Muscle of back (tissue), 11 donors: Measurements from ENCODE around the gene NISCH. TPM values are rescaled to one million over a fixed set of nuclear protein-coding genes. Genes with fewer than 3 reads are reported as not detected.

ENCODE experiments used
- DNase-seq, 3 donors: peaks; one replicate each; pipeline versions ENCODE4 v3.0.0 to v3.0.0-alpha.2; 2013
- polyA plus RNA-seq, 10 donors: library from polyadenylated mRNA; unstranded; fragments of 120-200 nt; gene quantifications; one replicate each; pipeline ENCODE4 v1.2.1, GENCODE V29; 2013; ENCODE audit not compliant: insufficient read length in 10 of 10

Gene NISCH
- polyA plus RNA-seq, 10 donors = 54.2 to 96.6 (median 64.4) TPM

- DNase-seq = no peak
Measured at GRCh38 chr3:52512105-52512504, 56.7 kb downstream of the NISCH start.

DNA sequence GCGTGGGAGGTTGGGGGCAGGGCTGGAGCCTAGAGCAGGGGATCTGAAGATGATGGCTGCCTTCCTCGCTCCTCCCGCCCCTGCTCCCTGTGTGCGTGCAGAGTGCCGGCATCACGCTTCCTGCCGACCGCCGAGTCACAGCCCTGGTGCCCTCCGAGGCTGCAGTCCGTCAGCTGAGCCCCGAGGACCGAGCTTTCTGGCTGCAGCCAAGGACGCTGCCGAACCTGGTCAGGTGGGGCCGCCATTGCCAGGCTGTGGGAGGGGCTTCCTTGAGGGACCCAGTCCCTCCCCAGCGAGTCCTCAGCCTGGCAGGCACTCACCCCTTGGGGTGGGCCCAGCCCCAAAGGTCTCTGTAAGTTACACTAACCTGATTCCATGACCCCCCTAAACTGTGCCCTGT is 57.3 kb downstream of the NISCH start:
- DNase-seq = no peak

DNA sequence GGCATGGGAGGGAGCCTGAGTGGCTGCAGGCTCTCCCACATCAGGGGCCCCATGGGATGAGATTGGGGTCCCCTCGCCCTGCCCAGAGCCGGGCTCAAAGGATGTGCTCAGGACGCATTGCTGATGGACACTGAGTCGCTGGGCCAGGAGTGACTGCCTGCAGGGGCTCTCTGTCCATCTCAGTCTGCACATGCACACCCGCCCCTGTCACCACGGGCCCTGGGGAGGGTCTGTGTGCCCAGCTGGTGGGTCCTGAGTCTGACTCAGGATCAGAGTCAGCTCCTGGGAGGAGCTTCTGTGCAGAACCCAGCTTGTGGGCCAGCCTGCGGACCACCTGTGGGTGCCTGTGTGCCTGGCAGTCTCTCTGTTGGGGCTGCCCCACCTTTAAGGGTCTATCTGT is 57.9 kb downstream of the NISCH start:
- DNase-seq = no peak

DNA sequence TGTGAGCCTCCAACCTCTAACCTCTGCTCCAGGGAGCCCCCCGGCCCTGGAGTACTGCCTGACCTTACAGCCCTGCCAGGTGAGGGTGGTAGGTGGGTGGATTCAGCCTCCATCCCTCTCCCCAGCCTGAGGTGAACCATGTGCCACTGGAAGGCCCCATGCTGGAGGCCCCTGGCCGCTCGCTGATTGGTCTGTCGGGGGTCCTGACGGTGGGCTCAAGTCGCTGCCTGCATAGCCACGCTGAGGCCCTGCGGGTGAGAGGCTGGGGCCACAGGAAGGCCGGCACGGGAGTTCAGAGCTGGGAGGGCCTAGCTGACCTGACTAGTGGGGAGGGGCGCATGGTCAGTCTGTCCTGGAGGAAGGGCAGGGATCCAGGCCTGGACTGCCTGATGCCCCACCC is 59.2 kb downstream of the NISCH start:
- DNase-seq = no peak

DNA sequence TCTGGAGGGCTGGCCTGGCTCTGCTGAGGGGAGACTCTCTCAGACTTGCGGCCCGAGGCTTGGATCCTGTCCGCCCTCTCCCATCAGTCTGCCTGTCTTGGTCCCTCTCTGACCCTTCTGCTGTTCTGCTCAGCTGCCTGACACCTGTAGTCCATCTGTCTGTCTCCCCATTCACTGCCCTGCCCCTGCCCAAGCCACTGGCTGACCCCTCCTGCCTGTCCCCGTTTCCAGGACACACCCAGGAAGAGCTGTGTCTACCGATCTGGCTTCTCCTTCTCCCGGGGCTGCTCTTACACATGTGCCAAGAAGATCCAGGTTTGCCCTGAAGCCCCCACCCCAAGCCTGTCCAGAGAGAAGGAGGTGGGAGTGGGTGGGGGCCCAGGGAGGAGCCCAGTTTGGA is 59.8 kb downstream of the NISCH start:
- no peak for DNase-seq

GRCh38 chr3:52516509-52517195 is 61.2 kb downstream of the NISCH start:
- no peak for DNase-seq

- no peak for DNase-seq
Measured at GRCh38 chr3:52517796-52518722, 62.7 kb downstream of the NISCH start.

DNA sequence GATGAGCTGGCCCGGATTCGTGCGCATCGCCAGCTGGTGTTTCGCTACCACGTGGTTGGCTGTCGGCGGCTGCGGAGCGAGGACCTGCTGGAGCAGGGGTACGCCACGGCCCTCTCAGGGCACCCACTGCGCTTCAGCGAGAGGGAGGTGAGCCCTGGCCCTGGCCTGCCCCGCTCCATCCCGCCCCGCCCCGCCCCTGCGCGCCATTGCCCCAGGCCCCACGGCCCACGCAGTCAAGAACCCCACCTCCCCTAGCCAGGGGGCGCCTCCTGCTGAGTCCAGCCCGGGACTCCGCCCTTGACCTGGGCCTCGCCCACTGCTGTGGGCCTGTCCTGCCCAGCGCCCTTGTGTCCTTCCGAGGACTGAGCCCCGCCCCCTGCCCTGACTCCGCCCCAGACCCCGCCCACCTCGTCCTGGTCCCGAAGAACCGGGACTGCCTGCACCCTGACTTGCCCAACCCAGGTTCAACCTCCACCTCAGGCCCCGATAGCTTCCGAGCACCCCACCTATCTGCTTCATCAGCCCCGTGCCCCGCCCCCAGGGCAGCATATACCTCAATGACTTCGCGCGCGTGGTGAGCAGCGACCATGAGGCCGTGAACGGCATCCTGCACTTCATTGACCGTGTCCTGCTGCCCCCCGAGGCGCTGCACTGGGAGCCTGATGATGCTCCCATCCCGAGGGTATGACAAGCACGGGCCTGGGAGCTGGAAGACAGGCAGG is 63.5 kb downstream of the NISCH start:
- DNase-seq = no peak

GRCh38 chr3:52519445-52520140 is 64.2 kb downstream of the NISCH start:
- DNase-seq = no peak

DNA sequence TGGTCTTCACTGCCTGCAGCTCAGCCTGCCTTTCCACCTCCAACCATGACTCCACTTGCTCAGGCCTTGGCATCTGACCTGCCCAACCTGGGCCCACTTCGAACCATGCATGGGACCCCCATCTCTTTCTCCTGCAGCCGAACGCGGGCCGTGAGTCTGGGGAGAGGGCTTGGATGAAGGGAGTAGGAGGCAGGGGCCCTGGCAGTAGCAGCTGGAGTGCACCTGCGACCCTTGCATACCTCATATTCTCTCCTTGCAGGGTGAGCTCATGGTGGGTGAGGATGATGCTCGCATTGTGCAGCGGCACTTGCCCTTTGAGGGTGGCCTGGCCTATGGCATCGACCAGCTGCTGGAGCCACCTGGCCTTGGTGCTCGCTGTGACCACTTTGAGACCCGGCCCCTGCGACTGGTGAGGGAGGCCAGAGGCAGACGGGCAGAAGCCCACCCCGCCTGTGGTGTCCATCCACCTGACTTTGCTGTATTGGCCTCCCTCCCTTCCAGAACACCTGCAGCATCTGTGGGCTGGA is 64.8 kb downstream of the NISCH start:
- DNase-seq = no peak

GRCh38 chr3:52520716-52521487 is 65.5 kb downstream of the NISCH start:
- no peak for DNase-seq

GRCh38 chr3:52521488-52521824 is 66.1 kb downstream of the NISCH start:
- no peak for DNase-seq

- DNase-seq = no peak
Measured at GRCh38 chr3:52521881-52522650, 66.7 kb downstream of the NISCH start.

- no peak for DNase-seq
Measured at GRCh38 chr3:52522651-52523251, 67.3 kb downstream of the NISCH start.

DNA sequence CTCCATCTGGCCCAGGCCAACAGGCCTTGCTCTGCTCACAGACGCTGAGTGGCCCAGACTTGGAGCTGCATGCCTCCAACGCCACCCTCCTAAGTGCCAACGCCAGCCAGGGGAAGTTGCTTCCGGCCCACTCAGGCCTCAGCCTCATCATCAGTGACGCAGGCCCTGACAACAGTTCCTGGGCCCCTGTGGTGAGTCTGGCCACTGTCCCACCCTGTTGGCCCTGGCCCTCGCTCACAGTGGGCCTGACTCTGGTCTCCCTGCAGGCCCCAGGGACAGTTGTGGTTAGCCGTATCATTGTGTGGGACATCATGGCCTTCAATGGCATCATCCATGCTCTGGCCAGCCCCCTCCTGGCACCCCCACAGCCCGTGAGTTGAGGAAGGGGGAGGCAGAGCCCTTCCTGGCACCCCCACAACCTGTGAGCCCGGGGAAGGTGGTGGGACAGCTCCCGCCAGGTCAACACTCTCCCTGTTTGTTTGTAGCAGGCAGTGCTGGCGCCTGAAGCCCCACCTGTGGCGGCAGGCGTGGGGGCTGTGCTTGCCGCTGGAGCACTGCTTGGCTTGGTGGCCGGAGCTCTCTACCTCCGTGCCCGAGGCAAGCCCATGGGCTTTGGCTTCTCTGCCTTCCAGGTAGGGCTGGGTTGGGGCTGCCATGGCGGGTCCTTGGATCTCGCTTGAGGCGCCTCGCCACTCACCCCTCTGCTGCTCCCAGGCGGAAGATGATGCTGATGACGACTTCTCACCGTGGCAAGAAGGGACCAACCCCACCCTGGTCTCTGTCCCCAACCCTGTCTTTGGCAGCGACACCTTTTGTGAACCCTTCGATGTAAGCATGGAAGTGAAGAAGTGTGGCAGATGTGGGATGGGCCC is 68.2 kb downstream of the NISCH start:
- DNase-seq = no peak

GRCh38 chr3:52524258-52524751 is 68.9 kb downstream of the NISCH start:
- no peak for DNase-seq

DNA sequence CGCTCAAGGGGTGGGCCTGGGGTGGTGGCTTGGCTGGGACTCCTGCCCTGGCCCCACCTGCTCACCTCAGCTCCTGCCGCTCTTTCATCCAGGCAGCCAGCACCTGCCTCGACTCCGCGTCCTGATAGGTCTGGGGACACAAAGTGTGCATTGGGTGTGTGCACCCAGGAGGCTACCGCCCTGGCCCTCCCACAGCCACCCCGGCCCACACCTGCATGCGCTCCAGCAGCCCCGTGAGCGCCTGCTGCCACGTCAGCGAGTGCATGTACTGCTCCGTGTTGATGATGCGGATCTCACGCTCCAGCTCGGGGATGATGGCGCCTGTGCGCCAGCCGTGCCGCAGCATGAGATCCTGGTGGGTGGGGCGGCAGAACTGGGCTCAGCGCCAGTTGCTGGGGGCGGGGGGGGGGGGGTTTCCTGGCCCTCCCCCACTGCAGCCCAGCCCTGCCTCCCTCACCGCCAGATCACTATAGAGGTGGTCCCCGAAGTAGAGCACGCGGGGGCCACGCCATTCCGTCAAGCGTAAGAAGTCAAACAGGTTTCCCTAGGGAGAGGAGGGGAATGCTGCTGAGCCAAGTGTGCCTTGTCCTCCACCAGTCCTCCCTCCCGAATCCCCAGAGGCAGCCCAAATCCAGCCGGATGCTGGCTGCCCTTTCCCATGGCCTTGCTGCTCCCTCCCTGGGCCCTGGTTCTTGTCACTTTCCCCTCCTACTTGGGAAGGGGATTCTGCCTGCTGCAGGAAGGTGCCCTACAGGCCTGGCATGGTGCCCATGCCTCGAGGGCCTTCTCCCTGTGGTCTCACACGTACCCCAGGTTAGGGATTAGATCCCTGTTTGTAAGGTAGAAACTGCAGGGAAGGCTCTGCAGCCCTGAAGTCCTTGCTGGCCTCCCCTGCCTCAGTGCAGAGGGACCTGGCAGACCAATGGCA is 69.6 kb downstream of the NISCH start:
- DNase-seq = no peak
